Right lobe of liver (tissue), 6 donors: ENCODE data around the gene LEKR1. TPM values are rescaled to one million over a fixed set of nuclear protein-coding genes. Genes with fewer than 3 reads are reported as not detected.

Experiments
- ATAC-seq, 4 donors: fragments of 200-7000 bp; cut with Tn5 transposase; one replicate each; pipeline ENCODE4 v1.9.1; 2020; ENCODE audit warnings: mild to moderate bottlenecking in 4 of 4, moderate library complexity in 4 of 4
- DNase-seq, 3 donors: peaks; one replicate each; pipeline ENCODE4 v3.0.0-alpha.2; 2020
- H3K27ac ChIP-seq, 3 donors: fragments of 200-600 bp; one replicate each; pipeline ENCODE4 v1.8.0; 2022
- H3K27me3 ChIP-seq, 2 donors: fragments of 200-600 bp; one replicate each; pipeline ENCODE4 v1.8.0; 2022
- H3K36me3 ChIP-seq, 4 donors: fragments of 200-600 bp; sonication (generic) in 1 of 4; one replicate each; pipeline versions ENCODE4 v1.5.1 to v1.8.0; 2017 to 2022; ENCODE audit warnings: control low read depth in 1 of 4
- H3K4me1 ChIP-seq, 4 donors: fragments of 200-600 bp; sonication (generic) in 1 of 4; one replicate each; pipeline versions ENCODE4 v1.5.1 to v1.8.0; 2017 to 2022; ENCODE audit warnings: control low read depth in 1 of 4
- H3K4me3 ChIP-seq, 3 donors: fragments of 200-600 bp; one replicate each; pipeline ENCODE4 v1.8.0; 2022
- H3K9me3 ChIP-seq, 4 donors: fragments of 200-600 bp; sonication (generic) in 1 of 4; one replicate each; pipeline versions ENCODE4 v1.5.1 to v1.8.0; 2017 to 2022; ENCODE audit warnings: control low read depth in 1 of 4
- POLR2A ChIP-seq: fragments of 450-650 bp; IDR thresholded peaks from one replicate; pipeline ENCODE4 v1.6.1; 2017; ENCODE audit warnings: antibody characterized with exemption, mild to moderate bottlenecking
- WGBS: methylation state at CpG from one replicate; pipeline ENCODE4 v1.1.6; 2018; ENCODE audit warnings: low coverage, low lambda C conversion rate; ENCODE audit not compliant: insufficient coverage; ENCODE audit errors: missing lambda C conversion rate; 5-methylcytosine and 5-hydroxymethylcytosine counted together
- intact Hi-C, 2 donors: fragments of 100-400 bp; cut with DNase I; formaldehyde crosslinking; loops; one replicate each; pipeline versions ENCODE4 v1.11.2 to v1.14.1; 2022
- total RNA-seq, 6 experiments: library from RNA; depleted of rRNA in 2 of 6; stranded (reverse); fragments of >200 nt in 2 of 6; fragmentation: NEBNext Ultra II Directional in 3 of 6; extraction: Animal tissue kit (Norgen Biotek cat#: 25700) in 3 of 6; gene quantifications; one replicate each; pipeline versions ENCODE4 v1.1.0 to v1.2.4, GENCODE V29; 2016 to 2023
- TF ChIP-seq, protein P1 (sequence below), 4 donors: fragments of 200-600 bp in 3 of 4; fragments of 450-650 bp in 1 of 4; IDR thresholded peaks; one replicate each; pipeline versions ENCODE4 v1.5.1 to v1.8.0; 2016 to 2022; ENCODE audit warnings: antibody characterized with exemption in 4 of 4, mild to moderate bottlenecking in 2 of 4
- donor health status: DM: no; HTN: yes; CAD: no.
- donor health status: DM: no; HTN: no; CAD: no.
- donor health status: DM: no; HTN: no; CAD: no.
- donor health status: DM: no; HTN: yes; CAD: no.
- donor health status: DM: no; HTN: yes; CAD: no.

The LEKR1 gene
- total RNA-seq, 6 experiments from 2014 or later, result 0.49 to 1.4 (median 0.74) TPM; not detected in 2

DNA sequence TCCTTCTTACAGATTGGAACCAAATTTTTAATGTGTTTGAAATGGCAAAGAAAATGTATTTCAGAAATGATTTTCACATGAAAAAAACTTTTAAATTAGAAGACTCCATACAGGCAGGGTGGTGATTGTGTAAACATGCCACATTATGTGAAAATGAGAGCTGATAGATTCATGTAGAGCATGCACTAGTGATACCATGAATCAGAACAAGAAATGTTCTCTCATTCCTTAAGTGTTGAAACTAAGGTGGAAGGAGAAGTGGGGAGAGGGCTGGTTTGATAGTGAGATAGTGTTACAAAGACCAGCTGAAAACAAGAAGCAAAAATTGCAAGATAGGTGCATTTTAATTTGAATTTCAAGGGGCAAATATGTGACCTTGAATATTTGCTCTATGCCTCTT is 233.5 kb downstream of the LEKR1 start:
- DNase-seq (no peak), ATAC-seq (no peak)
- TF ChIP-seq POLR2A, result no peak
- TF ChIP-seq, protein P1, sequence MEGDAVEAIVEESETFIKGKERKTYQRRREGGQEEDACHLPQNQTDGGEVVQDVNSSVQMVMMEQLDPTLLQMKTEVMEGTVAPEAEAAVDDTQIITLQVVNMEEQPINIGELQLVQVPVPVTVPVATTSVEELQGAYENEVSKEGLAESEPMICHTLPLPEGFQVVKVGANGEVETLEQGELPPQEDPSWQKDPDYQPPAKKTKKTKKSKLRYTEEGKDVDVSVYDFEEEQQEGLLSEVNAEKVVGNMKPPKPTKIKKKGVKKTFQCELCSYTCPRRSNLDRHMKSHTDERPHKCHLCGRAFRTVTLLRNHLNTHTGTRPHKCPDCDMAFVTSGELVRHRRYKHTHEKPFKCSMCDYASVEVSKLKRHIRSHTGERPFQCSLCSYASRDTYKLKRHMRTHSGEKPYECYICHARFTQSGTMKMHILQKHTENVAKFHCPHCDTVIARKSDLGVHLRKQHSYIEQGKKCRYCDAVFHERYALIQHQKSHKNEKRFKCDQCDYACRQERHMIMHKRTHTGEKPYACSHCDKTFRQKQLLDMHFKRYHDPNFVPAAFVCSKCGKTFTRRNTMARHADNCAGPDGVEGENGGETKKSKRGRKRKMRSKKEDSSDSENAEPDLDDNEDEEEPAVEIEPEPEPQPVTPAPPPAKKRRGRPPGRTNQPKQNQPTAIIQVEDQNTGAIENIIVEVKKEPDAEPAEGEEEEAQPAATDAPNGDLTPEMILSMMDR (IDR thresholded peaks at IDR 0.05), result no peak
- no peak overlapping the region for H3K27ac ChIP-seq
- no peaks in the 10 kb centered on the region for H3K9me3 ChIP-seq
- intact Hi-C loops, result no loop called here
- H3K36me3 ChIP-seq, result no peaks in the 10 kb centered on the region
- no peak overlapping the region for H3K4me3 ChIP-seq
- no peaks in the 10 kb centered on the region for H3K27me3 ChIP-seq
- no peaks in the 10 kb centered on the region for H3K4me1 ChIP-seq

DNA sequence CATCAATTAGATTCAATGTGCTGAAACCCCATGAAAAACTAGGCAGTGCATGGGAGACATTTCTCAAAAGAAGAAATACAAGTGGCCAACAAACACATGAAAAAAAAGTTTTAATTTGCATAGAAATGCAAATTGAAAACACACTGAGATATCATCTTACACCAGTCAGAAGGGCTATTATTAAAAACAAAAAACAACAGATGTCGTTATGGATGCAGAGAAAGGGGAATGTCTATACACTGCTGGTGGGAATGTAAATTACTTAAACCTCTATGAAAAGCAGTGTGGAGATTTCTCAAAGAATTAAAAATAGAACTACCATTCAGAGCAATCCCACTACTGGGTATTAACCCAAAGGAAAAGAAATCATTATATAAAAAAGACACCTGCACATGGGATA is 235.1 kb downstream of the LEKR1 start:
- Histone ChIP-seq H3K4me1 (peaks cover 0 to 1% (median 0%) of the 10 kb centered on the region in 4 donors), H3K9me3 (no peaks in the 10 kb centered on the region), H3K36me3 (no peaks in the 10 kb centered on the region), H3K4me3 (no peak overlapping the region), H3K27me3 (no peaks in the 10 kb centered on the region), H3K27ac (no peak overlapping the region)
- intact Hi-C loops, result no loop called here
- no peak for ATAC-seq
- no peak for DNase-seq
- TF ChIP-seq, protein P1 (IDR thresholded peaks at IDR 0.05), result no peak
- no peak for TF ChIP-seq POLR2A
- no CpG with 5 or more reads among the region's 1 CpG for WGBS

DNA sequence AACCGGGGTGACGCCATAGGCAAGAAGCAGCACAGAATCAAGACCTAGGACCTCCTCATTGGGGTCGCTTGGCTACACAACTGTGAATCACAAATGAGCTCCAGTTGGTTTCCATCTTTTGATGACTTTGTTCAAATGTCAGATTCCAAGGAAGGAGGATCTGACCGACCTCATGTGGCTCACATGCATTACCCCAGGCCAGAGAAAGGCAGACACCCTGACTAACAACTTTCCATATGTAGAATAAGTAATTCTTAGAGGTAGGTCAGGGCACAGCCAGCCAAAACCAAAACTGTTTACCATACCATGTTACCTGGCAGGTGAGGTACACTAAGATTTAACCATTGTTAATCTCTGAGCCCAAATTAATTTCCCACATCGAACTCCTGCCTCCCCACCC is 237.3 kb downstream of the LEKR1 start:
- WGBS, result 88% methylated on average over 4 of the region's 5 CpGs
- ATAC-seq (no peak), DNase-seq (no peak)
- TF ChIP-seq, protein P1 (IDR thresholded peaks at IDR 0.05), result no peak
- TF ChIP-seq POLR2A, result no peak
- Histone ChIP-seq H3K27me3 (no peaks in the 10 kb centered on the region), H3K27ac (no peak overlapping the region), H3K4me3 (no peak overlapping the region), H3K4me1 (peaks cover 0 to 9% (median 0%) of the 10 kb centered on the region in 4 donors), H3K9me3 (no peaks in the 10 kb centered on the region), H3K36me3 (no peaks in the 10 kb centered on the region)
- intact Hi-C loops, result no loop called here

DNA sequence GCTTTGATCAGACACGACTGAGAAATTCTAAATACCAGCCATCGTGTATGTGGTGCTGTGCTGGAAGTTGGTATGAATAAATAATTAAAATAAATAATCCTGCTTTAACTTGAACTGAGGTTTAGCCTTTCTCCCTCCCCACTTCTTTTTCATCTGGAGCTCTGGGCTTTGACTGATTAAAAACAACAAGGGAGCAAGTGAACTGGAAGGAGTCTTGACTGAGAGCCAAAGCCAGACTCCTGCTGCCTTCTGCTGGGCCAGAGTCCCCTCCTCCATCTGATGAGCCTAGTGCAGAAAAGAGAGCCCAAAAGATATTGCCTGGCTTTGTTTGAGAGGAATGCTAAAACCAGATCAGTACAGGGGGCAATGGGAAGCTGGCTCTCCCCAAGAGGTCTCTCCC is 237.8 kb downstream of the LEKR1 start:
- no peaks in the 10 kb centered on the region for H3K9me3 ChIP-seq
- no peak for DNase-seq
- no peak overlapping the region for H3K4me3 ChIP-seq
- no peaks in the 10 kb centered on the region for H3K36me3 ChIP-seq
- intact Hi-C loops, result no loop called here
- no peaks in the 10 kb centered on the region for H3K27me3 ChIP-seq
- ATAC-seq, result no peak
- TF ChIP-seq, protein P1 (IDR thresholded peaks at IDR 0.05), result no peak
- TF ChIP-seq POLR2A, result no peak
- 59% methylated on average over 2 of the region's 2 CpGs for WGBS
- no peak overlapping the region for H3K27ac ChIP-seq
- peaks cover 0 to 9% (median 0%) of the 10 kb centered on the region in 4 donors for H3K4me1 ChIP-seq

DNA sequence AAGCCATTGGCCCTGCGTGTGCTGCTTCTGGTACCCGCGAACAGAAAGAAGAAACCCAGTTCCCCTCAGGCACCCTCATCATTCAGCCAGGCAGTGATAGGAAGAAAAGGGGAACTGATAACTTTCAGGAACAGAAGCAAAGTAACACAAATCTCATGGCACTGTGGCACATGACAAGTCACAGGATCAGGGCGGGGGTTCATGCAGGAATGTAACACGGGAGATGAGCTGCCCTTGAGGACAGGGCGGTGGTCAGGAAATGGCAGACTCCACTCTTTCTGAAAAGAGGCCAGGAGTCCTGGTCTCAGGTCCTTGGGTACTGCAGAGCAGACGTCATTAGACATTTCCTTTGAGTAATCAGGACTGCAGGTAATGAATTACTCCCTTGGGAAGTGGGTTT is 238.2 kb downstream of the LEKR1 start:
- H3K27me3 ChIP-seq, result no peaks in the 10 kb centered on the region
- no peak overlapping the region for H3K4me3 ChIP-seq
- no peaks in the 10 kb centered on the region for H3K36me3 ChIP-seq
- intact Hi-C loops, result no loop called here
- peaks cover 0 to 9% (median 0%) of the 10 kb centered on the region in 4 donors for H3K4me1 ChIP-seq
- H3K9me3 ChIP-seq, result no peaks in the 10 kb centered on the region
- WGBS, result 37% methylated on average over 5 of the region's 7 CpGs
- no peak overlapping the region for H3K27ac ChIP-seq
- TF ChIP-seq, protein P1 (IDR thresholded peaks at IDR 0.05), result no peak
- no peak for TF ChIP-seq POLR2A
- ATAC-seq (peak; percentile 19 to 62 (median 50)), DNase-seq (no peak)
